ENCODE data around the gene PUDP.
"Not testable (repeated sequence)": the region's sequence is repeated elsewhere in the genome, so short reads cannot be mapped to it uniquely, and the experiment has no call there.

PUDP gene

DNA sequence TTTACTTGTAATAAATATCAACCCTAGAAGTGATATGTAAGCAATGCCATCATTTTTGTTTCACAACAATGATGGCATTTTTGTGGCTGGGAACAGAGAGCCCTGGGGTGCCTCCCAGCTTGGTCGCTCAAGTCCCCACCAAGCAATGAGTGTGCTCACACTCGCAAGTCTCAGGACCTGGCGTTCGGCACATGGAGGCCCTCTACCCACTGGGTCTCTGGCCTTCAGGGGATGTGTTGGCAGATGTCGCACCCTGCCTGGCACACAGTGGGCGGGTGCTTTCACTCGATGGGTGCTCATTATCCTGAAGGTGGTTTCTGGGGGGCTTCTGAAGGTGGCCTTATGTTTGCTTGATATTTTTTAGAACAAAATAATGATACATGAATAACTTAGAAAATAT lies 75.1 kb downstream of the PUDP start:
- no peak for DNase-seq

DNA sequence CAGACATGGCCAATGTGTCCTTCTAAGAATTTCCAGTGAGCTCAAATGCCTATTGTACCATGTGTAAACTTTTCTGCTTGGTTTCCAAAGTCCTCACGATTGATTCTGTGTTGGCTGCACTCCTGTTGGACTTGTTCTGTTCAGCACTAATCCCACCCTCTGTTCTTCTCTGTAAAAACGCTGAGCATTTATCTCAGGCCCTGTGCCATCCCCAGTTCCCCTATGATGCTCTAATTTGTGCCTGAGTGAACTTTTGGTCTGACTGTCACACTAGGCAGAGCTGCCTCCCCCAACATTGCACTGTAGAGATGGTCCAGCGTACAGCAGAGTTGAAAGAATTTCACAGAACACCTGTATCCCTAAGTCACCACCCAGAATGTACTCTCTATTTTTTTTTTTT lies 76.6 kb downstream of the PUDP start:
- DNase-seq, result no peak

DNA sequence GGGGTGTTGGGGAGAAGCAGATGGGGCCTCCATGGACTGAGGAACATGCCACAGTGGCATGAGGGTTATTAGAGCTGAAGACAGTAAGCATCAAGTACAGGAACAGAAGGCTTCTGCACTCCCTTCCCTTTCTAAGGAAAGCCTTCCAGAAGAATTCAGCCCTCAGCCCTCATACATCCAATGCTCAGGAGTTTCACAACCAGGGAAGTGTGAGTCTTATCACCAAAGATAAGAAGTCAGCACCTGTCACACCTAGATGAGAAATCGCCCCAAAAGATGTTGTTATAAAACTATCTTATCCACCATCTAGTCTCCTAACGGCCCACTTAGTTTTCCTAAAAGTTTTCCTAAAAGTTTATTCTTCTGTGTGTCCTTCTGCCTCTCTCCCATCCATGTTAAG lies 78.4 kb downstream of the PUDP start:
- no peak for DNase-seq

DNA sequence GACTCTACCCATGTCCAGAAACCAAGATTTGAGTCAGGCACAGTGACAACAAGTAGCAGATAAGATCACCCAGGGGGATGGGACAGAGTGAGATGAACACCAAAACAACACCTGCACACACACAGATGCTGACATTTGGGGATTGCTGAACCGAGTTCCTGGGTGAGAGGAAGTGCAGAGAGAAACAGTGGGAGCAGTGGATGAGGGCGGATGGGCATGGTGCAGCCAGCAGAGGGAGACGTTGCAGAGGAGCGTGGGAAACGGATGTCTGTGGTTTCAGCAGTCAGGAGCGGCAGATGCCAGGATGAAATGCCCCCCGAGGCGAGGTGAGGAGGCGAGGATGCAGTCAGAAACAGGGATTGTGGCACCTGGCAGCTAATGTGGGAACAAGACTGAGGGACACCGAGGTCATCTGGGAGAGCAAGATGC lies 79.0 kb downstream of the PUDP start:
- no peak for DNase-seq

DNA sequence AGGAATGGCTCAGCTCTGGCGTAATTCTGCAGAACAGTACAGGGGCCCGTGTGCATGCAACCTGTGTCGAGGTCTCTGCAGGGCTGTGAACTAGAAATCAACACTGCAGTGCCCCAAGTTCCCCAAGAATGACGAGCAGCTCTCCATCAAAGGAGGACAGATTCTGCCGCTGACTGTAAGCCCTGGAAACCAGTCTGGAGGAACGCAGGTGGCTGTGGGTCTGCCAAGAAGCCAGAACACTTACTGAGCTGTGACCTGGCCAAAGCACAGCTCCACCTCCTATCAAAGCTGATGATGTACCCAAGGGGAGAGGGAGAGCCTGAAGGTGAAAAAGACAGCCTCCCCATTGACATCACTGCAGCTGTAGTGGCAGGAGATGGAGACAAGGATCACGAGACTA lies 80.7 kb downstream of the PUDP start:
- DNase-seq, result no peak

DNA sequence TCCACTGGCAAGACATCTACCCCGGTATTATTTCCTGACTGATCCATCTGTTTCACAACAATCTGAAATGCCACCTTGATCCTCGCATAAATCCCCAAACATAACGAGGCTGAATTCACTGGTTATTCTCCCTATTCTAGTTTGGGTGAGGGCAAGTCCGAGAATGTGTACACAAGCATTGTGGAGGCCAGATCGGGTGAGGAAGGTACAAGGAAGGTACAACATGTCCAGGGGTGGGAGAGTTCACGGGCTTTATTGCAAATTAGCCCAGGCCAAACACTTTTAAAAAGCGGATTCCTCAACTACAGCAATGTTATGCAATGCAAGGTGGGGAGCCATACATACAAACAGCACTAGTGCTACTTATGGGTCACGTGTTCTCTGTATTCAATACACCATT lies 82.5 kb downstream of the PUDP start:
- DNase-seq, result no peak

DNA sequence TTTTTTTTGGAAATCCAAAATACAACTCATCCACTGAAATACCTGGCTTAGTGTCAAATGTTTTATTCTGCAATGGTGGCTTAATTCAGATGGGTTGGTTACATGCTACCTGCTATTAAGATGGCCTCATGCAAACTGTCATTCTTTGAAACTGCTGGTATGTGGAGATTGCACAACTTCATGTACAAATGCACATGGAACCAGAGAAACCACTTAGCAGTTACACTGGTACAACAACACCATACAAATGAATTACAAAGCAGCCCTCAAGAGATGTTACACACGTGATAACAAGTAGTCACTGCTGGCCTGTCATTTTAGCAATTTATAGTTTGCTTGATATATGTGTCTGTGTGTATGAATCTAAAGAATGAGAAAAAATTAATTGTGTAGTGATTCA lies 85.0 kb downstream of the PUDP start:
- no peak for DNase-seq

DNA sequence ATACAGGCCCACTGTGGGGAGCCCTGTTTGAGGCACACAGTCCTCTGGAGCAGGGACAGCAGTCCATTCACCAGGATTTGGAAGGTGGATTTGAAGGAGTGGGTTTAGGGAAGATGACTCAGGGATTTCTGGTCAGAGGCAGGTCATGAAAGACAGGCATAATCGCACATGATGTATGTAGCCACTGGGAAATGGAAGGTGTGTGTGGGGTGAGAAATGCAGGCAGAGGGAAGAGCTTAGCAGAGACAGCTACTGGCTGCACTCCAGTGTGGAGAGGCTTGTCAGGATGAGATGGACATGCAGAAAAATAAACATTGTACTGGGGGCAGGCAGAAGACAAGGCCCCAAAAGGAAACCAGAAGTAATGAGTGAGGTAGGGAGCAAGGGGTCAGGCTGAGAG lies 85.7 kb downstream of the PUDP start:
- DNase-seq, result no peak

DNA sequence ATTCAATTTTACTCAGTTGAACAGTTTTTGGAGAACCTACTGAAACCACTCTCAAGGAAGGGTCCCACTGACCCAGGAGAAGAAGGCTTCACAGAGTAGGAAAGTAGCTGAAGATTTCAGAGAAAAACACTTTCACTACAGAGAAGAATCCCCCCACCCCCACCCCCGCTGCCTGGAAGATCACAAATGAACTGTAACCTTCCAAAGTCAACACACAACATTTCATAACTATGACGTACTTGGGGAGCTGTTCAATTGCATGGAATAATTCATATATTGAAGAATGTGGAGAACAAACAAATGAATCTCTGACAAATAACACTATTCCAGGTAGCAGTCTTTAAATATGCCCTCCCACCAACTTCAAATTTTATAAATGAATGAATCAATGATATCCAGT lies 86.5 kb downstream of the PUDP start:
- DNase-seq, result no peak

DNA sequence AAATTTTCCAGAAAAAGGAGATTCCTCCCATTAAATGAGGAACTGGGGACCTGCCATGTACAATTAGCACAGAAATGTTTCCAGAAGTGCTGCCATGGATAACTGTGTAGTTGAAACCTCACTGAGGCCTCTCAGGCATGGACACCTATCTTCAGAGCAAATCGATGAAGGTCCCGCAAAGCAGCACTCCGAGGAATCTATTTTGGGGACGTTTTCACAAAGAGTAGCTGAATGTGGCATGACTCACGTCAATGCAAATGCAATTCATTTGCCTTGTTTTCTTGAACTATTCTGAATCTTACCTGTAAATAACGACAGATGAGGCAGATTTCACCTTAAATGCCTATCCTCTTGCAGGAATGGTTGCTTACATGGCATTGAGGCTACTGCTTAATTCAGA lies 87.5 kb downstream of the PUDP start:
- DNase-seq, result no peak

DNA sequence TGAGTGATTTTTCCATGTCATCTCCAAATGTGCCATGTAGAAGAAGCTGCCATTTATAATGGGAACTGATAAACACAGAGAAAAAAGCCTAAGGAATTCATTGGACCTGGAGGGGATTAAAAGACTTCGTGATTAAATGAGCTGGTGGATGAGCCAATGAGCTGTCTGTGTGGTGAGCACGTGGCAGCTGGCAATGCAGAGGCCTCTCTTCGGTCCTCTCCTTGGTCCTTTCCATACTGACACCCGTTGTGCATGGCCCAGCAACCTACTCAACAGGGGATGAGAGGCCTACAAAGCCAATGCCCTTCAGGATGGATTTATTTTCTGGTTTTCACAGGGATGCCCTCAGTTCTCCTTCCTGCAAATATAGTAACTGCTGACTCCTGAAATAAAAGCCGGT lies 88.1 kb downstream of the PUDP start:
- no peak for DNase-seq

DNA sequence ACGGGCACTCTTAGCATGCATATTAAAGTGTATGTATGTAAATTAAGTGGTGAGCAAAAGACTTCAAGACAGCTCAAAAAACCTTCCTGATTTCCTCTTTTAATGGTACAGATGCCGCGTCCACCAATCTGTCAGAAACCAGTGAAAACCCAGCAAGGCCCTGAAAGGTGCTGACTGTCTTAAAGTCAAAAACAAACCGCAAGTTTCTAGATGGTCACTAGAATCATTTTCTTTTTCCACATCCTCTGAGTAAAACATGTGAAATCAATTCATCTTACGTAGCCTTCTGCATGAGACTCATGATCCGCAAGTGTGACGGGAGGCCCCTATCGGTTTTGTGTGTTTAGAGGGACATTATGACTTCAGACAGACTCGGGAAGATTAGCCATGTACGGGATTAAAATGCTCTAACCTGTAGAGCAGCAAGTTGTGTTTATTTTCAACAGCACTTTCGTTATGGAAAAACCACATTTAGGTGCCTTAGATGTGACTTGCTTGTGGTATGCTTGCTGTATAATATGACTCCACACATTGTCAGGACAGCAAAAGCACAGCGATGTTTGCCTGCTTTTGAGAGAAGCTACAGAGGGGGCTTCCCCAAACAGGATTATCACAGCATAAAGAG lies 88.6 kb downstream of the PUDP start:
- DNase-seq, result no peak

DNA sequence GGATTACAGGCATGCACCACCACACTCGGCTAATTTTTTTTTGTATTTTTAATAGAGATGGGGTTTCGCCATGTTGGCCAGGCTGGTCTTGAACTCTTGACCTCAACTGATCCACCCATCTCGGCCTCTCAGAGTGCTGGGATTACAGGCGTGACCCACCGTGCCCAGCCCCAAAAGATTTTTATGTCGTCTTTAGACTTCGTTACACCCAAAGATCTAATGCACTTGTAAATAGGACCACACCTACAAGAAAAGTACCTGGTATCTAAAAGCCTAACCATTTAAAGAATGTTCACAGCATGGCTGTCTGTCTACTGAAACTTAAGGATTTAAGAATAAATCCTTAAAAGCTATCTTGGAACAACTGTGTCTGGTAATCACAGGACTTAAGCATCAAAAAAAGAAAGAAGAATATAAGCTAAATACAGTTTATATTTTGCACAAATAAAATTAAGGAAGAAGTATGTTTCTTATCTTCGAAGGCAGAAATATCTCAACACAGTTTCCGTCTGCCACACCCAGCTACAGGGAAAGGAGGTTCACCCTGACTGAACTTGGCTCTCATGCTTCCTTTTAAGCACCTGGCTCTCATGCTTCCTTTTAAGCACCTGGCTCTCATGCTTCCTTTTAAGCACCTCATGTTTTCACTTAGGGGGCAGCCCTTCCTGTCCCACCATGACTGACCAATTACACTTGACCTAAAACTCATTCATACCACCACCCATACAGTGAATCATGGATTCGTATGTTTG lies 92.4 kb downstream of the PUDP start:
- no peak for DNase-seq

DNA sequence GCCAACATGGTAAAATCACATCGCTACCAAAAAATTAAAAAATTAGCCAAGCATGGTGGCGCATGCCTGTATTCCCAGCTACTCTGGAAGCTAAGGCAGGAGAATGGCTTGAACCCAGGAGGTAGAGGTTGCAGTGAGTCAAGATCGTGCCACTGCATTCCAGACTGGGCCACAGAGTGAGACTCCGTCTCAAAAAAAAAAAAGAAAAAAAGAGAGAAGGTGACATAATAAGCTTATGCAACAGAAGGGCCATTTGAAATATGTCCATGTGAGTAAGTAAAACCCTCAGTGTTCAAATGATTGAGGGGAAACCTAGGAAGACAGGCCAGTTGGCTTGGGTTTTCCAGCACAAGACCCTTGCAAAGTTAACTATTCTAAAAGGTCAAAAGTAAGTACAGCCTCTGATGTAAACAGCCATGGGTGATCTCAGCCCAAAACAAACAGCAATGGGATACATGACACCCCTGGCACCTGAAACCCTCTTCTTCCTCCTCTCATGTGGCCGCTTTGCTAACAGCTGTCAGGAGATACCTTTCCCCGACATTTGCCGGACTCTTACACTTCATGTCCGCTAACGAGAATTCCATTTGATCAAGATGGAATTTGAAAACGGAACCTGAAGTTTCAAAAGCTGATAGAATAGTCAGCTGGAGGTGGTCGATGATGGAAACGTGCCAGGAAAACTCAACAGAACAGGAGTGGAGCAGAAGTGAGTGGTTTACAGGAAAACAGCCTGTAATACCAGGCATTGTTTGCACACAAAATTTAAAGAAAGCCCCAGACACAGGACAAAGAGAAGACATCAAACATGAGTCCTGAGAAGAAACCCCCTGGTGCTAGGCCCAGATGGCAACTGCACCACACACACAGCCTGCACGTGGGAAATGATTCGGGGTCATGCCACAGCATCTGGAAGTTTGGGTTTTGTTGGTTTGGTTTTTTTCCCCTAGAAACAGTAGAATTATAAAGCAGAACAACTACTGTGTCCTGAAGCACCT lies 93.4 kb downstream of the PUDP start:
- no peak for DNase-seq

DNA sequence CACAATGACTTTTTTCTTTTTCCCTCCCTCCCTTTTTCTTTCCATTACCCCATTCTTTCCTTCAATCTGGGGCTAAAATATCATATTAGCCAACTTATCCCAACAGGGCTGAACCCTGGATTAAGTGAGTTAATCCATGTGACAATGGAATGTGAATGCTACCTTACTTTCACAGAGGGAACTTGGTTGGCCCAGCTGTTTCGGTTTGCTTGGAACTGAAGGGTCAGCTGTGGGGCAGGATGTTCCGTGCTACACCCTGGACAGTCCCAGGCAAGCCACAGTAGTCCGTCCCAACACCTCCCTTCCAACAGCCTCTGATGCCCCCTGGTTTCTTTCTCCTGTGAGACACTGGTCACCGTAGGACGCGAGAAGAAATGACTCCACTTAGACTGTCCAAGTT lies 95.4 kb downstream of the PUDP start:
- DNase-seq, result no peak

DNA sequence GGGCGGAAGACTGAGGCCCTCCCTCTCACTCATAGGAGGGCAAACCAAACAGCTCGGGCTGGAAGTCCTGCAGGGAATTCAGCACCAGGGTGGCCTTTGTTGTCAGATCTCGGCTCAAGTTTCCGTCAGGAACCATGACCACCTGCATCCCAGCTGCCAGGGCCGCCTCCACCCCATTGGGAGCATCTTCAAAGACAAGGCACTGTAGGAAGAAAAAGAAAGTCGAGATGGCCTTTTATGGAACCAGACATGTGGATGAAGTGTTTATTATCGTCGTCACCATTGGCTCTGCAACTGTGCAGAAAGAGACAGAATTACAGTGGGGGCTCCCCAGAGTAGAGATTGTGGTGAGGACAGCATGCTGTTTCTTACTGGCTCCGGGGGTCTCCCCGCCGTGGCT lies 97.7 kb downstream of the PUDP start:
- no peak for DNase-seq

DNA sequence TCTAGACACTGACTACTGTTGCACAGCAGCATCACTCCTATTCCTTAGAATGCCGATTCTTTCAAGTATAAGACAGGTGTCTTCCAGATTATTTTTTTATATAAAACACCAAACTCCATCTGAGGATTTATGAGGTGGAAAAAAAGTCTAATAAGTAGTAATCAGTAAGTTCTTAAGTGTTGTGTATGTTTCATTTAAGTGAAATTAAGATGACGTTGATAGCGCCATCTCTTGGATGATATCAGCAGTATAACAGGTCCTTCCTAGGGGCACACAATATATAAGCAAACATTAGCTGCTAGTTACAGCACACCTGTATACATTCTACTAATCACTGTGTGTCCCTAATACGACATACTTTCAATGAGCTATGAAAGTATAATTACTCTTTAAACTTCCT lies 100.0 kb downstream of the PUDP start:
- DNase-seq, result no peak

DNA sequence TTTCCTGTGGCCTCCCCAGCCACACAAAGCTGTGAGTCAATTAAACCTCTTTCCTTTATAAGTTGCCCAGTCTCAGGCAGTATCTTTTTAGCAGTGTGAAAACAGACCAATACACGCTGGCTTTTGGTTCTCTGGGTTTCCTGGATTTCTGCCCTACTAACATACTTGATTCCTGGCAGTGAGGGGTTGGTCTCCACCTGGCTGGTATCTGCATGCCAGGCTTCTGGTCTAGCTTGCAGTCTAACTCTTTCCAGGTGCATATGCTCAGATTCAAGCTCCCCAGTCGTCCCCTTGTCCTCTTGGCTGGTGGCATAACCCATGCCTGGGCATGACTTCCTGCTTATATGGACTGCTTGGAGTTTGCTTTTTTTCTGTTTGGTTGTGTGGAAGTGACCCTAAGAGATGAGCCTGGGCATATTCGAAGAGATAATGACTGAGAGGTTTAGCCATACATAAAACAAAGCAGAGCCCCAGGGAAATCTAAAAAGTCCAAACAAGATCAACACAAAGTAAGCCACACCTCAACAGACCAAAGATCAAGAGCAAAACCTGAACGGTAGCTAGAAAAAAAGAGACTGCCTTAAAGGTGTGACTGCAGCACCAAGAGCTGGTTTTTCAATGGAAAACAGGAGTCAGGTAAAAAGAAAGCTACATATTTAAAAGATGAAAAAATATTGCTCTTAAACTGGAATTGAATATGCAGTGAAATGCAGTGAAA lies 102.6 kb downstream of the PUDP start:
- DNase-seq, result no peak

DNA sequence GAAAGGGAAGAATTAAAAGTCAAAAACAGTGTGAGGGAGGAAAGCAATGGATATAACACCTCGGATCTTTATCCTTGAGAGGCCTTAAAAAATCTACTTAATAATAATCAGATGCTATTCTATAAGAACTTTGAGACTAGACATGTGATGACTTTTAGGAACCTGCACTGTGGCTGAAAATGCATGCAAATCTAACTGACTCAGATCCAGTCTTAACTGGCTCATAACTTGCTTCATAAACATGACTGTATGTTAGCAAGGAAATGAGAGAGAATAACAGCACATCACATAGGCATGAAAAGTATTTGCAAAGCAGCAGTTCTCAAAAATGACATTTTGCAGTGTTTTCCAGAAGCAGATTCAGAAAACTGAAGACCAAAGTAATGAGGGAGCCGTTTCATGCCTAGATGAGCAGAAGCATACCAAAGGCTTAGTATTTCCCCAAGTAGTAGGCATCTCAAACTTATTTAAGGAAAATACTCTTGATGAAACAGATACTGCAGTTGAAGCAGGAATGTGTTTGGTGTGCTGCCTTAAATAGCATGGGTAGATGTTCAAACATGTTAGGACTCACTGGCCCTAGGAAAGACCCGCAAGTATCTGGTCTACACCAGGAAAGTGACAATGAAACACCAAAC lies 104.0 kb downstream of the PUDP start:
- not testable (repeated sequence) for DNase-seq

DNA sequence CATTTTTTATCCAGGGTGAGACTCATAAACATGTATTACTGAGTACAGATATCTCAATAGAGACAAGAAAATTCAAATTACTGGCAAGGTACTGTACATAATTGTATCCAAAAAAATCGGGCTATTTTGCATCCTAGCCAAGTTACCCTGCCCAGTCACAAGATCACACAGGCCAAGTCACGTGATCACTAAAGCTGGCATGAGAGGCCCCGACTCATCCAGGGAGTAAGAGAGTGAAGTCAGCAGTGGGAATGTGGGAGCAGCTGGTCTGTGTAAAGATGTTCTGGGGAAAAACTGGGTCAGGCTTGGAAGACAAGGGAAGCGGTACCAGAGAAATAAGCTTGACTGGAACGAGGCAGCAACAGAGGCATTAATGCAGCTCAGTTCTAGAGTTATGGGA lies 119.7 kb downstream of the PUDP start:
- no peak for DNase-seq

DNA sequence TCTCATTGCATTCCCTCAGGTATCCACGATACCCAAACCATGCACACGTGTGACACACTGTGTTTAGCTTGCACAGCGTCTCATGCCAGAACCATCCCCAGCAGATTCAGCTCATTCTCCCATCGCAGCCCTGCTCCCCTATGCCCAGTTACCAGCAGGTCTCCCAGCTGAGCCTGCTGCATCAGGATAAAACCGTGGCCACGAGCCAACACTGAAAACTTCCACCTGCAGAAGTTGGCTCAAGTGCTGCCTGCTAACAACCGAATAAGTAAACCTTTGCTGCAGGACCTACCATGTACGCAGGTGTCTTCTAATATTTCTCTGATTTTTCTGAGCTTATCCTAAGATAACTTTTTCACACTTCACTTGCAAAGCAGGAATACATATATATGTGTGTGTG lies 120.9 kb downstream of the PUDP start:
- no peak for DNase-seq

DNA sequence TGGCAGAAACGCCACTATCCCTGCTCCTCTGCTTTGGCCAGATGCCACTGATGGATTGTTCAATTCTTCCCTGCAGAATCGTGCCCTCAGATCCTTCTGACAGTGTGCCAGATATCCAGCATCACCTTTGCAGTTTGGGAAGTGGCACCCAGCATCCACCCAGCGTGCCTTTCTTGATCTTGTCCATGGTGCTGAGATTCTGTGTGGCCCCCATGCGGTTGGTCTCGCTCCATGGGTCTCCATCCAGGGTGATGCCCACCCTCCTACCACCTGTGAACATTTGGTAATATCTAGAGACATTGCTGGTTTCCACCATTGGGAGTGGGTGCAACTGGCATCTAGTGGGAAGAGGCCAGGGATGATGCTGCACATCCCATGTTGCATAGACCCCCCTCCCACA lies 121.6 kb downstream of the PUDP start:
- not testable (repeated sequence) for DNase-seq

DNA sequence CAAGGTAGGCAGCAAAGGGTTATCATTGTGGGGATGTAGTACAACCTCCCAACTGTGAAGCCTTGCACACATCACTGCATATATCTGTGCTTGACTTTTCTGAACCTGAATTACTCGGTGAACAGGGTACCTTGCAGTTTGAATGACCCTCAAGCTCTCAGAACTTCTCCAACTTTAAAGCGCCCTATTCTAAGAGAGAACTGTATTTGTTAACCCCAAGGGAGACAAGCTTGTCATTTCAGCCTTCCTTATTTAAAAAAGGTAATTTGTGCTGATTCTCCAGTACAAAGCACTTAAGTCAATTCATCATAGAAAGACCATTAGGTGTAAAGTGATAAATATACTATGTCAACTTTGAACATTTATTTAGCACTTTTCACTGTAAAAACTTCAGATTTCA lies 122.5 kb downstream of the PUDP start:
- DNase-seq, result no peak
